ENCODE results near the gene CYP3A7. TPM values are rescaled to one million over a fixed set of nuclear protein-coding genes. Genes with fewer than 3 reads are reported as not detected.
"Not testable (repeated sequence)": the region's sequence is repeated elsewhere in the genome, so short reads cannot be mapped to it uniquely, and the experiment has no call there.

The CYP3A7 gene
- total RNA-seq, 1 donor from 2014 or later, result not detected

- DNase-seq (ENCODE audit: extremely low read depth, low read depth, low spot score), result no peak
Observed at GRCh38 chr7:99674995-99675742, 59.8 kb downstream of the CYP3A7 start.

- no peak for DNase-seq (ENCODE audit: extremely low read depth, low read depth, low spot score)
Observed at GRCh38 chr7:99672573-99672972, 62.4 kb downstream of the CYP3A7 start.

- no peak for DNase-seq (ENCODE audit: extremely low read depth, low read depth, low spot score)
Observed at GRCh38 chr7:99669782-99670181, 65.2 kb downstream of the CYP3A7 start.

GRCh38 chr7:99668541-99668940, 66.5 kb downstream of the CYP3A7 start:
- DNase-seq (ENCODE audit: extremely low read depth, low read depth, low spot score), result no peak

GRCh38 chr7:99667179-99667578, 67.8 kb downstream of the CYP3A7 start:
- no peak for DNase-seq (ENCODE audit: extremely low read depth, low read depth, low spot score)

GRCh38 chr7:99666013-99666395, 69.0 kb downstream of the CYP3A7 start:
- DNase-seq (ENCODE audit: extremely low read depth, low read depth, low spot score), result no peak

- no peak for DNase-seq (ENCODE audit: extremely low read depth, low read depth, low spot score)
Observed at GRCh38 chr7:99665312-99666012, 69.5 kb downstream of the CYP3A7 start.

GRCh38 chr7:99657879-99658278, 77.1 kb downstream of the CYP3A7 start:
- not testable (repeated sequence) for DNase-seq (ENCODE audit: extremely low read depth, low read depth, low spot score)

Other genes starting within 250 kb of the CYP3A7 start
- 19.0 and 39.2 TPM in 2 replicates for gene ZNF394, start 234.9 kb downstream of the CYP3A7 start, total RNA-seq
- 8.8 and 11.7 TPM in 2 replicates for gene ZKSCAN5, start 230.5 kb downstream of the CYP3A7 start, total RNA-seq
- 3.2 and 3.8 TPM in 2 replicates for gene FAM200A, start 183.1 kb downstream of the CYP3A7 start, total RNA-seq
- 11.3 and 12.7 TPM in 2 replicates for gene ZNF655, start 176.6 kb downstream of the CYP3A7 start, total RNA-seq
- not detected in 2 replicates for gene TMEM225B, start 136.9 kb downstream of the CYP3A7 start, total RNA-seq
- gene ZSCAN25, start 118.2 kb downstream of the CYP3A7 start, total RNA-seq, result 7.1 and 11.3 TPM in 2 replicates
- gene CYP3A5, start 55.2 kb downstream of the CYP3A7 start, total RNA-seq, result 0.10 TPM in 1 of 2 replicates, not detected in the other
- gene CYP3A4, start 49.0 kb upstream of the CYP3A7 start, total RNA-seq, result not detected in 2 replicates
- not detected in 2 replicates for gene CYP3A43, start 92.8 kb upstream of the CYP3A7 start, total RNA-seq
- gene OR2AE1, start 141.8 kb upstream of the CYP3A7 start, total RNA-seq, result not detected in 2 replicates
- 20.3 and 26.7 TPM in 2 replicates for gene TRIM4, start 184.3 kb upstream of the CYP3A7 start, total RNA-seq
- gene GJC3, start 194.4 kb upstream of the CYP3A7 start, total RNA-seq, result 0.99 TPM in 1 of 2 replicates, not detected in the other
- gene AZGP1, start 240.8 kb upstream of the CYP3A7 start, total RNA-seq, result not detected in 2 replicates

Measured in glomerular endothelial cell (primary cell).